SU-DHL-6 (cell line): ENCODE results near the gene TMEM45B.

Experiments used
- CTCF ChIP-seq: fragments of 200-600 bp; sonication (generic); IDR thresholded peaks from one replicate; pipeline ENCODE4 v1.5.1; 2017; ENCODE audit warnings: antibody characterized with exemption, mild to moderate bottlenecking, low read length, moderate library complexity; ENCODE audit not compliant: insufficient read depth, poor library complexity, severe bottlenecking
- EZH2phosphoT487 ChIP-seq: fragments of 200-600 bp; sonication (generic), shearing (Covaris generic); conservative IDR thresholded peaks from 2 replicates; pipeline ENCODE4 v1.6.1; 2018; ENCODE audit warnings: mild to moderate bottlenecking, antibody characterized with exemption, low read length, moderate library complexity, mixed read lengths

GRCh38 chr11:129790106-129790505 is 25.5 kb upstream of the TMEM45B start:
- TF ChIP-seq CTCF (no peak), EZH2phosphoT487 (no peak)
